Astrocyte (in vitro differentiated cells and primary cell): ENCODE results near the gene FAM107B. TPM values are rescaled to one million over a fixed set of nuclear protein-coding genes. Genes with fewer than 3 reads are reported as not detected.

Experiments used
- DNase-seq: peaks from one replicate; pipeline ENCODE4 v3.0.0-alpha.2; 2010; ENCODE audit warnings: low read depth
- FAIRE-seq: peaks from 2 replicates; lab custom pipeline; 2011; peaks lifted over from hg19 to GRCh38; lab: Jason Lieb, UNC
- H2AFZ ChIP-seq: 2 replicates; pipeline ENCODE4 v1.6.0; 2012; ENCODE audit warnings: low read depth, low read length, inconsistent platforms
- H3K27ac ChIP-seq: 2 replicates; pipeline ENCODE4 v1.5.1; 2011; ENCODE audit warnings: low read depth, low read length, inconsistent platforms
- H3K27me3 ChIP-seq: 2 replicates; pipeline ENCODE4 v1.6.0; 2011; ENCODE audit warnings: low read length, inconsistent platforms; ENCODE audit not compliant: insufficient read depth
- H3K36me3 ChIP-seq: 2 replicates; pipeline ENCODE4 v1.5.1; 2011; ENCODE audit warnings: low read length, inconsistent platforms; ENCODE audit not compliant: insufficient read depth
- H3K4me1 ChIP-seq: 2 replicates; pipeline ENCODE4 v1.5.1; 2011; ENCODE audit warnings: low read length, inconsistent platforms; ENCODE audit not compliant: insufficient read depth
- H3K4me2 ChIP-seq: 2 replicates; pipeline ENCODE4 v1.6.0; 2012; ENCODE audit warnings: low read length, inconsistent platforms
- H3K4me3 ChIP-seq: 2 replicates; pipeline ENCODE4 v1.5.1; 2011; ENCODE audit warnings: low read depth, mild to moderate bottlenecking, low read length, inconsistent platforms; ENCODE audit not compliant: insufficient read depth
- H3K79me2 ChIP-seq: 2 replicates; pipeline ENCODE4 v1.6.0; 2012; ENCODE audit warnings: mild to moderate bottlenecking, low read length, inconsistent platforms; ENCODE audit not compliant: insufficient read depth
- H3K9ac ChIP-seq: 2 replicates; pipeline ENCODE4 v1.6.0; 2012; ENCODE audit warnings: mild to moderate bottlenecking, low read length, inconsistent platforms
- H3K9me3 ChIP-seq: 2 replicates; pipeline ENCODE4 v1.5.1; 2012; ENCODE audit warnings: low read depth, mild to moderate bottlenecking, low read length, inconsistent platforms; ENCODE audit not compliant: insufficient read depth
- H4K20me1 ChIP-seq: 2 replicates; pipeline ENCODE4 v1.6.0; 2012; ENCODE audit warnings: low read length, inconsistent platforms; ENCODE audit not compliant: insufficient read depth
- H3K27ac Mint-ChIP-seq: one replicate; pipeline ENCODE4 v1.8.0; 2021; ENCODE audit warnings: mild to moderate bottlenecking, mixed read lengths; ENCODE audit not compliant: unreplicated experiment
- H3K27me3 Mint-ChIP-seq: one replicate; pipeline ENCODE4 v1.8.0; 2021; ENCODE audit warnings: low read depth, mixed read lengths; ENCODE audit not compliant: unreplicated experiment
- H3K36me3 Mint-ChIP-seq: one replicate; pipeline ENCODE4 v1.8.0; 2021; ENCODE audit warnings: low read depth, mixed read lengths; ENCODE audit not compliant: unreplicated experiment
- H3K4me1 Mint-ChIP-seq: one replicate; pipeline ENCODE4 v1.8.0; 2021; ENCODE audit warnings: low read depth, mixed read lengths; ENCODE audit not compliant: unreplicated experiment
- H3K4me3 Mint-ChIP-seq: one replicate; pipeline ENCODE4 v1.8.0; 2021; ENCODE audit warnings: mild to moderate bottlenecking, moderate library complexity, mixed read lengths; ENCODE audit not compliant: unreplicated experiment
- H3K9me3 Mint-ChIP-seq: one replicate; pipeline ENCODE4 v1.8.0; 2021; ENCODE audit warnings: mild to moderate bottlenecking, mixed read lengths; ENCODE audit not compliant: unreplicated experiment
- CTCF ChIP-seq: IDR thresholded peaks from 2 replicates; pipeline ENCODE4 v1.5.1; 2011; ENCODE audit warnings: low read depth, mild to moderate bottlenecking, inconsistent platforms, low read length, moderate library complexity; ENCODE audit not compliant: insufficient read depth
- EZH2 ChIP-seq: IDR thresholded peaks from 2 replicates; pipeline ENCODE4 v1.6.1; 2012; ENCODE audit warnings: mild to moderate bottlenecking, low read length, inconsistent platforms; ENCODE audit not compliant: insufficient read depth
- total RNA-seq: library from RNA; stranded (reverse); gene quantifications from 2 replicates; pipeline ENCODE4 v1.2.1, GENCODE V29; 2021

Gene FAM107B
- total RNA-seq, 1 donor from 2014 or later: 36.0 TPM

- Histone ChIP-seq H3K27me3 (no peaks in the 10 kb centered on the region), H3K9me3 (no peaks in the 10 kb centered on the region), H3K27ac (no peak overlapping the region), H3K79me2 (no peaks in the 10 kb centered on the region), H3K36me3 (no peaks in the 10 kb centered on the region), H4K20me1 (no peaks in the 10 kb centered on the region), H3K9ac (no peak overlapping the region), H3K4me2 (peak overlapping the region; percentile 54), H3K4me3 (no peak overlapping the region), H2AFZ (peak overlapping the region; percentile 43), H3K4me1 (peaks cover 1% of the 10 kb centered on the region)
- TF ChIP-seq CTCF (no peak), EZH2 (no peak)
- Mint-ChIP-seq H3K27me3 (no peaks in the 10 kb centered on the region), H3K4me1 (peaks cover 14% of the 10 kb centered on the region), H3K9me3 (no peaks in the 10 kb centered on the region), H3K36me3 (no peaks in the 10 kb centered on the region), H3K27ac (peak overlapping the region; percentile 67), H3K4me3 (no peak overlapping the region)
- DNase-seq (peak; percentile 77), FAIRE-seq (no peak)
Measured at GRCh38 chr10:14648005-14648765, 126.5 kb downstream of the FAM107B start.

GRCh38 chr10:14645239-14645960, 129.3 kb downstream of the FAM107B start:
- Histone ChIP-seq H3K36me3 (no peaks in the 10 kb centered on the region), H3K9ac (no peak overlapping the region), H3K4me2 (no peak overlapping the region), H3K27me3 (peaks cover 15% of the 10 kb centered on the region), H2AFZ (no peak overlapping the region), H3K4me3 (no peak overlapping the region), H3K79me2 (no peaks in the 10 kb centered on the region), H3K4me1 (no peaks in the 10 kb centered on the region), H3K27ac (no peak overlapping the region), H3K9me3 (no peaks in the 10 kb centered on the region), H4K20me1 (no peaks in the 10 kb centered on the region)
- TF ChIP-seq EZH2: no peak
- no peak for TF ChIP-seq CTCF
- no peak for DNase-seq
- H3K27me3 Mint-ChIP-seq: peaks cover 6% of the 10 kb centered on the region
- H3K4me3 Mint-ChIP-seq: no peak overlapping the region
- no peak overlapping the region for H3K27ac Mint-ChIP-seq
- H3K4me1 Mint-ChIP-seq: peaks cover 9% of the 10 kb centered on the region
- FAIRE-seq: no peak
- H3K36me3 Mint-ChIP-seq: no peaks in the 10 kb centered on the region
- H3K9me3 Mint-ChIP-seq: no peaks in the 10 kb centered on the region

GRCh38 chr10:14639637-14640036, 135.1 kb downstream of the FAM107B start:
- H3K79me2 ChIP-seq: no peaks in the 10 kb centered on the region
- no peaks in the 10 kb centered on the region for H3K9me3 ChIP-seq
- no peaks in the 10 kb centered on the region for H3K36me3 ChIP-seq
- no peak for FAIRE-seq
- Mint-ChIP-seq H3K27ac (no peak overlapping the region), H3K4me3 (no peak overlapping the region), H3K27me3 (peaks cover 9% of the 10 kb centered on the region), H3K9me3 (no peaks in the 10 kb centered on the region), H3K4me1 (no peaks in the 10 kb centered on the region), H3K36me3 (no peaks in the 10 kb centered on the region)
- H4K20me1 ChIP-seq: no peaks in the 10 kb centered on the region
- no peak overlapping the region for H2AFZ ChIP-seq
- no peak for TF ChIP-seq EZH2
- no peak for TF ChIP-seq CTCF
- DNase-seq: no peak
- H3K27ac ChIP-seq: no peak overlapping the region
- no peak overlapping the region for H3K4me3 ChIP-seq
- H3K4me1 ChIP-seq: no peaks in the 10 kb centered on the region
- H3K9ac ChIP-seq: no peak overlapping the region
- H3K4me2 ChIP-seq: no peak overlapping the region
- H3K27me3 ChIP-seq: peaks cover 31% of the 10 kb centered on the region
